NCI-H128 (cell line): ENCODE data around the gene ARPP21.
"Not testable (repeated sequence)": the region's sequence is repeated elsewhere in the genome, so short reads cannot be mapped to it uniquely, and the experiment has no call there.

ENCODE experiments used
- DNase-seq: peaks from one replicate; lab custom pipeline; 2025; ENCODE audit not compliant: unreplicated experiment; lab: John Stamatoyannopoulos, UW

The ARPP21 gene

GRCh38 chr3:35639254-35640186 lies at the start of gene ARPP21:
Gene ARPP21 (plus strand): TSS chr3:35639525. CDS start chr3:35681752, 42,227 bp downstream.
- no peak for DNase-seq

DNA sequence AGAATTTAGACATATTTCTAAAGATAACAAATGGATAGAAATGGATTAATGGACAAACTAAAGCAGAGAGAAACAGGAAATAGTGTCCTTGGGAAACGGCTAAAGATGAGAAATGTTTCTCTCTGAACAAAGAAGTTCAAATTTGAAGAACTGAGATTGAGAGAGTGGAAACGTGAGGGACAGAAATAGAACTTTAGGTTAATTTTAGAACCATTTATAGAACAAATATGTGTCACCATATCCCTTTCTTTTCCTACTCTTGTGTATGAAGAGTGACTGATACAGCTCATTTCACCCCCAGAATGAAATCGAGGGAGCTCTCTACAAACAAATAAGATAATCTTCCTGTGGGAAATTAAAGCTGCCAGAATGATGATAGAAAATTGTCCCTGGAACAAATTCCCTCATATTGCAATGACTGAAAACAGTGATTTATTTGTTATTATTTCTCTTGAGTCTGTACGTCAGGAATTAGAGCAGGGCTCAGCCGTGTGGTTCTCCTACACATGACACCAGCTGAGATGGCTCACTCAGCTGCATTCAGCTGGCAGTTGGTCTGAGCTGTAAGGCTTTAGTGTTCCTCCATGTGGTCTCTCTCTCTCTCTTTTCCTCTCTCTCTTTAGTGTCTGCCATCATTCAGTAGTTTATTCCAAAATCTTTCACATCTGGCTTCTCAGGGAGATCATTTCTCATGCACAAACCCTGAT lies 46.6 kb upstream of the ARPP21 start:
- DNase-seq = no peak

- DNase-seq = no peak
Measured at GRCh38 chr3:35594739-35595138, 44.6 kb upstream of the ARPP21 start.

GRCh38 chr3:35596335-35596995 lies 42.9 kb upstream of the ARPP21 start:
- DNase-seq = no peak

- DNase-seq = no peak
Measured at GRCh38 chr3:35597490-35597889, 41.8 kb upstream of the ARPP21 start.

DNA sequence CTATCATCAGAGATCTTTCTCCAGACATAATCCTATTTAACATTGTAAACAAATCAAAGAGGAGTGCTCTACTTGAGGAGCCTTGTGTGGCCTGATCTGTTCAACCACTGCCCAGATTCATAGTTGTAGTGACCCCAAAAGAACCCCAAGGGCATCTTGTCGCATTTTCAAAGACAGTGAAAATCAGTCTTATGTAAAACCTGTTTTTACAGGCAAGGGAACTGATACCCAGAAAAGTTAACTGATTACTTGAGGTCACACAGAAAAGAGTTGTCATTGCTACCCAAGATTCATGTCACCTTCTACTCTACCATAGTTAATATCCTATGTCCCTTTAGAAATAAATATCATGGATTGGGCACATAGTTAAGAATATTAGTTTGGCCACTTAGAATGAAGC lies 40.5 kb upstream of the ARPP21 start:
- DNase-seq = no peak

- DNase-seq = no peak
Measured at GRCh38 chr3:35601959-35602358, 37.4 kb upstream of the ARPP21 start.

- DNase-seq = no peak
Measured at GRCh38 chr3:35602395-35602936, 36.9 kb upstream of the ARPP21 start.

- no peak for DNase-seq
Measured at GRCh38 chr3:35616346-35616745, 23.0 kb upstream of the ARPP21 start.

DNA sequence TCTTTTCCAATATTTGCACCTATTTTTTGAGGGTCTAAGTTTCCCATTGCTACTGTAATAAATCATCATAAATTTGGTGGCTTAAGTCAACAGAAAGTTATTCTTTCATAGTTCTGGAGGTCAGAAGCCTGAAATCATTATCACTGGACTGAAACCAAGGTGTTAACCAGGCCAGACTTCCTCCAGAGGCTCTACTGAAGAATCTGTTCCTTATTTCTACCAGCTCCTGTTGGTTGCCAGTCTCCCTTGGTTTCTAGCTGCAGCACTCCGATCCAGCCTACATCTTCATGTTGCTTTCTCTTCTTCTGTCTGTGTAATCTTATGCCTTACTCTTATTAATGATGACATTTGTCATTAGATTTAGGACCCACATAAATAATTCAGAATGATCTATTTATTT lies 22.0 kb upstream of the ARPP21 start:
- DNase-seq = no peak

DNA sequence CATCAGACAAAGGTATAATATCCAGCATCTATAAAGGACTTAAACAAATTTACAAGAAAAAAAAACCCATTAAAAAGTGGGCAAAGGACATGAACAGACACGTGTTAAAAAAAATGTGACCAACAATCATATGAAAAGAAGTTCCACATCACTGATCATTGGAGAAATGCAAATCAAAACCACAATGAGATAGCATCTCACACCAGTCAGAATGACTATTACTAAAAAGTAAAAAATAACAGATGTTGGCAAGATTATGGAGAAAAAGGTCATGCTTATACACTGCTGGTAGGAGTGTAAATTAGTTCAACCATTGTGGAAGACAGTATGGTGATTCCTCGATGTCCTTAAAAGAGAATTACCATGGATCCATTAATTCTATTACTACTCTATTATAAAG lies 19.1 kb upstream of the ARPP21 start:
- DNase-seq = not testable (repeated sequence)

GRCh38 chr3:35624698-35625097 lies 14.6 kb upstream of the ARPP21 start:
- DNase-seq = no peak

GRCh38 chr3:35633332-35634124 lies 5.8 kb upstream of the ARPP21 start:
- DNase-seq = no peak

GRCh38 chr3:35635407-35635806 lies 3.9 kb upstream of the ARPP21 start:
- no peak for DNase-seq

DNA sequence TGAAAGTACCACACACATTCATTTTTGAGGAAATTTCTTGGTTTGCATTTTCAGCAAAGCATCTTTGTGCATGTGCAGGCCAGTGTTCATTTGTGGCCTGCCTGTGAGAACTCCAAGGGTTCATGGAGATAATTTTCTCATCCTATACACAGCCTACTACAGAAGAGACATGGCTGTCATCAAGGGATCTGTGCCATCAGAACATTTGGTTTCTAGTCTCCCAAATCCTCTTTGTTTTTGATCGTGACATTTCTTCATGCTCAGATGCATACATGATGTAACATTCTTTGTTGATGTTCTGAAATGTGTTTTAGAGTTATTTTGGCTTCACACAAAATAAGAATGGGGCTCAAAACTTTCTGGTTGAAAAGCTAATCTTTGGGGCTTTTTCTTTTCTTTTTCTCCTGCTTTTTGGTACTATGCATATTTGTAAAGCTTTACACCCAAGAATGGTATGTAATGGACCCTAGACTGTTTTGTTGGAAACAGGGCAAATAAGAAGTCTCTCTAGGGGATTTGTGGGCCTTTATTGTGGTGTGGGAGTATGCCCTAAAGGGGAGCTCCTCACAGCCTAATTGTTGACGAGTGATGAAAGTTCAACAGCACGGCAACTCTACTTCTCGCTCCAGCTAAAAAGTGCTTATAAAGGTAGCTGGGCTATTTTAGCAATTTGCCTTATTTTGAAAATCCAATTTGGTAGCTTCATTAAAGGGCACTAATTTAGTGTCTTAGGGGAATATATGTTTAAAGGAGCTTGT lies 3.2 kb upstream of the ARPP21 start:
- no peak for DNase-seq

DNA sequence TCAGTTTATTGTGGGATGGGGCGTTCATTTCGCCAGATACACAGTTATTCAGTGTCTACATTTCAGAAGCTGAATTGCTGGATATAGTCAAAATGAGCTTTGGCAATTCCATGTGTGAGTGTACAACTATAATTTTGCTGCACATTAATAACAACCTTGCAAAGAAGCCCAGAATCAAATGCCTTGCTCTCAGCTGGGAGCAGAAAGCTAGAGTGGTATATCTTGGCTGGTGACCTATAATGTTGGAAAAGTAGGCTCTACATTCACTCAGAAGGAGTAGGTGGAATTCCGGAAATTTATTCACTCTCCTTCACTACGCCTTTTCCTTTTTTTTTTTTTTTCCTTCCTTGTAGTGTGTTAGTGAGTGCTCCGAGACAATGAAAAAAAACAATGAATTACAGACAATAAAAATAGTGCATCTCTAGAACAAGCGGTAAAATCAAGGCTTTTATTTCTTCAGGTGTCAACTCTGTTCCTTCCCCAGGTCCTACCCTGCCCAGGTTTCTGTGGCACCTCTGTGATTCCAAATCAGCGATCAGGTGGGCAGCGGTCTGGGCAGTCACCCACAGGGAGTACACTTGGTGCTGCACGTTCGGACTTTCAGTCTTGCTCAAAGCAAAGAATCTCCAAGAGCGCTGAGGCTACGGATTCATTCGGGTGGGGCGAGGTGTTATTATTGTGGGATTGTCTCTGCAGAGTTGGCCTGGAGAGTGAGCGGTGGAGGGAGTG lies 910 bp upstream of the ARPP21 start:
- DNase-seq = no peak

DNA sequence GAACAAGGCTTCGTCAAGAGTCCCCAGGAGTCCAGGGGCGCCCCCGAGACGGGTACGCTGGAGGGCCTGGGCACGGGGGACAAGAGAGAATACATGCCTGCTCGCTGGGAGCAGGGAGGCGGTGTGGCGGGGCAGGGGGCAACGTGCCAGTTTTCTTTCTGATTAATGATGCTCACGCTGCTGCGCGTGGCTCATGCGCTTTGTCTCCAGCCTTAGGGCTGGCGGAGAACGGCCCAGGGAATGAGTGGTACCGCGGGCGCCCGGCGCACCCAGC lies 408 bp upstream of the ARPP21 start:
- no peak for DNase-seq

DNA sequence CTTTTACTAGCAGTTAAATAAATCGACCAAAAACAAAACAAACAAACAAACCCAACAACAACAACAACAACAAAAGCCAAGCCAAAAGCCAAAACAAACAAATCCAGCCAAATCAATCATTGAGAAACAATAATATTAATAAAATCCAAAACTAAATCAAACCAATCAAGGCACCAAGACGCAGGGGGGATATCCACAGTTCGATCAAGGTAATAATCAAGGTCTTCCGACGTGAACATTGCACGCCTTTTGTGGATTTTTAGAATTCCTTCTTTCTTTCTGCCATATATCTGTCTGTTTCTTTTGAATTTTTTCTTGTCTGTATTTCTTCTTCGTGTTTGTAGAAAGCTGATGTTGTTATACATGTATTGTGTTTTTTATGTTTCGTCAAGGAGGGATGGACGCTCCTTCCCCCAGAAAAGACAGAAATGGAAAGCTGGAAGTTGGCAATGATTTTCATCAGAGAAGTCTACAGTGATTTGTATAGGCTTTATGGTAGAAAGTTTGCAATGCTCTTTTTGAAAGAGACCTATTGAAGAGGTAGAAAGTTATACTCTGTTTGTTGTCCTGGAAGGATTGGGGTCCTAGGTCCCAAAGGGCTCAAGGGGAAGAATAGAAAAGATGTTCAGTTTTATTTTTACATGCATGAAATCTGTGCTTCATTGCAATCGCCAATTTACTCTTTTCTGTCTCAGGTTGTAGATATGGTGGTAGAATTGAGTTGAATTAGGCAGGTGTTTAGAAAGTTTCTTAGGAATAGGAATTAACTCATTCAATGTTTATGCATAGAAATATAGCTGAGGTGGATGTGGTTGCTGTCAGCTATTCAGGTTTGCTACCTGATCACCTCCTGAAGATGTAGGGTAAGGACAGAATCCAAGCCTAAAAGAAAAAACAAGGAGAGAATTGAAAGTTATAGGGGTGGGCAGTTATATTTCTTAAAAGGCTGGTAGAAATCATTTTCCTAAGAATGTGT lies 1.2 kb downstream of the ARPP21 start:
- DNase-seq = no peak
